IMR-90 (cell line): Measurements from ENCODE around the gene PRIMA1. TPM values are rescaled to one million over a fixed set of nuclear protein-coding genes. Genes with fewer than 3 reads are reported as not detected.

Source experiments
- ATAC-seq: fragments of 200-7000 bp; cut with Tn5 transposase; 2 replicates; pipeline ENCODE4 v1.9.1; 2020; ENCODE audit warnings: low read depth, mild to moderate bottlenecking, moderate library complexity
- BruUV-seq: library from RNA; stranded (reverse); fragments of 400-500 nt; replicated peaks from 2 replicates; lab custom pipeline; 2021; lab: Mats Ljungman, UMichigan
- CTCF ChIA-PET: fragments of 300-600 bp; formaldehyde crosslinking; extraction: SDS; loops from one replicate; lab custom pipeline; 2021; ENCODE audit warnings: antibody characterized with exemption; lab: Yijun Ruan, JAX
- POLR2A ChIA-PET: fragments of 300-600 bp; sonication (Branson Sonifier 250); formaldehyde crosslinking; loops from one replicate; lab custom pipeline; 2022; ENCODE audit warnings: antibody characterized with exemption; ENCODE audit not compliant: unreplicated experiment; lab: Charles Lee
- DNase-seq: peaks from one replicate; pipeline ENCODE4 v3.0.0; 2013
- H2AFZ ChIP-seq: replicated peaks from 2 replicates; pipeline ENCODE3; 2013; ENCODE audit warnings: low read length, mild to moderate bottlenecking; ENCODE audit not compliant: poor library complexity
- H2AK5ac ChIP-seq: 2 replicates; pipeline ENCODE4 v1.6.1; 2013; ENCODE audit warnings: low read depth, low read length, inconsistent platforms
- H2AK9ac ChIP-seq: replicated peaks from 2 replicates; pipeline ENCODE3; 2013; ENCODE audit warnings: mild to moderate bottlenecking, low read depth, low read length, moderate library complexity; ENCODE audit not compliant: poor library complexity
- H2BK120ac ChIP-seq: 2 replicates; pipeline ENCODE4 v1.6.1; 2013; ENCODE audit warnings: low read depth, low read length, inconsistent platforms
- H2BK15ac ChIP-seq: 3 replicates; pipeline ENCODE4 v1.6.1; 2013; ENCODE audit warnings: low read depth, low read length, inconsistent platforms
- H2BK20ac ChIP-seq: 2 replicates; pipeline ENCODE4 v1.6.1; 2013; ENCODE audit warnings: low read depth, mild to moderate bottlenecking, inconsistent platforms, low read length, moderate library complexity
- H2BK5ac ChIP-seq: 2 replicates; pipeline ENCODE4 v1.6.1; 2013; ENCODE audit warnings: mild to moderate bottlenecking, low read depth, low read length, inconsistent platforms; ENCODE audit not compliant: poor library complexity, severe bottlenecking
- H3K14ac ChIP-seq: replicated peaks from 2 replicates; pipeline ENCODE4 v1.6.1; 2013; ENCODE audit warnings: low read depth, low read length, inconsistent platforms
- H3K18ac ChIP-seq: 2 replicates; pipeline ENCODE4 v1.6.1; 2013; ENCODE audit warnings: low read depth, low read length, control low read depth
- H3K23ac ChIP-seq: 2 replicates; pipeline ENCODE4 v1.6.1; 2013; ENCODE audit warnings: low read depth, low read length, inconsistent platforms
- H3K27ac ChIP-seq: 2 replicates; pipeline ENCODE4 v1.5.1; 2013; ENCODE audit warnings: mild to moderate bottlenecking, control low read depth, low read length; ENCODE audit not compliant: insufficient read depth
- H3K27me3 ChIP-seq: 2 replicates; pipeline ENCODE4 v1.6.1; 2013; ENCODE audit warnings: low read length; ENCODE audit not compliant: control insufficient read depth, insufficient read depth
- H3K36me3 ChIP-seq: 2 replicates; pipeline ENCODE4 v1.6.1; 2013; ENCODE audit warnings: low read length, mixed read lengths; ENCODE audit not compliant: control insufficient read depth, insufficient read depth
- H3K4ac ChIP-seq: 2 replicates; pipeline ENCODE4 v1.6.1; 2013; ENCODE audit warnings: low read depth, low read length, inconsistent platforms
- H3K4me1 ChIP-seq: 2 replicates; pipeline ENCODE4 v1.6.1; 2013; ENCODE audit warnings: low read length, mixed read lengths; ENCODE audit not compliant: control insufficient read depth, insufficient read depth
- H3K4me2 ChIP-seq: 2 replicates; pipeline ENCODE4 v1.6.1; 2013; ENCODE audit warnings: low read depth, mild to moderate bottlenecking, control low read depth, low read length, moderate library complexity
- H3K4me3 ChIP-seq: 2 replicates; pipeline ENCODE4 v1.5.1; 2013; ENCODE audit warnings: low read depth, mild to moderate bottlenecking, control low read depth, low read length, moderate library complexity; ENCODE audit not compliant: insufficient read depth
- H3K56ac ChIP-seq: 2 replicates; pipeline ENCODE4 v1.6.1; 2013; ENCODE audit warnings: low read length, inconsistent platforms; ENCODE audit not compliant: insufficient read depth; ENCODE audit errors: extremely low read depth
- H3K79me1 ChIP-seq, 2 experiments: 2 replicates each; pipeline ENCODE4 v1.6.1; 2013; ENCODE audit warnings: low read length in 2 of 2, inconsistent platforms in 1 of 2, low read depth in 1 of 2
- H3K9ac ChIP-seq: 2 replicates; pipeline ENCODE4 v1.6.1; 2013; ENCODE audit warnings: low read depth, low read length, control low read depth
- H3K9me1 ChIP-seq: 2 replicates; pipeline ENCODE4 v1.6.1; 2013; ENCODE audit warnings: low read length, inconsistent platforms; ENCODE audit not compliant: insufficient read depth
- H3K9me3 ChIP-seq: 2 replicates; pipeline ENCODE4 v1.6.1; 2013; ENCODE audit warnings: low read length; ENCODE audit not compliant: control insufficient read depth, insufficient read depth
- H4K20me1 ChIP-seq: 2 replicates; pipeline ENCODE4 v1.6.1; 2013; ENCODE audit warnings: low read length, inconsistent platforms; ENCODE audit not compliant: insufficient read depth
- H4K5ac ChIP-seq: 2 replicates; pipeline ENCODE4 v1.6.1; 2013; ENCODE audit warnings: mild to moderate bottlenecking, low read depth, low read length, control low read depth
- H4K8ac ChIP-seq, 2 experiments: 2 replicates each; pipeline ENCODE4 v1.6.1; 2013; ENCODE audit warnings: low read depth in 2 of 2, low read length in 2 of 2, control low read depth in 1 of 2, inconsistent platforms in 1 of 2
- H4K91ac ChIP-seq: 2 replicates; pipeline ENCODE4 v1.6.1; 2013; ENCODE audit warnings: low read depth, low read length, inconsistent platforms; ENCODE audit not compliant: insufficient read depth
- CEBPB ChIP-seq: IDR thresholded peaks from 2 replicates; pipeline ENCODE4 v1.6.1; 2012; ENCODE audit warnings: low read depth, low read length, improper control_type of control experiment
- MAFK ChIP-seq: IDR thresholded peaks from 2 replicates; pipeline ENCODE4 v1.6.1; 2012; ENCODE audit warnings: low read depth, low read length, improper control_type of control experiment
- NFE2L2 ChIP-seq: fragments of 150-350 bp; IDR thresholded peaks from 2 replicates; pipeline ENCODE4 v1.6.1; 2016; ENCODE audit warnings: low read depth, mild to moderate bottlenecking, low read length
- RAD21 ChIP-seq: IDR thresholded peaks from 2 replicates; pipeline ENCODE4 v1.6.1; 2012; ENCODE audit warnings: low read length, improper control_type of control experiment
- RFX5 ChIP-seq: IDR thresholded peaks from 2 replicates; pipeline ENCODE4 v1.8.0; 2012; ENCODE audit warnings: low read depth, mild to moderate bottlenecking, low read length, moderate library complexity
- WGBS, 2 experiments: methylation state at CpG; one replicate each; pipeline versions ENCODE4 v1.1.5 to v1.1.7; 2013; ENCODE audit warnings: missing lambda C conversion rate in 2 of 2; ENCODE audit not compliant: insufficient read length in 1 of 2; ENCODE audit errors: extremely low coverage in 2 of 2; 5-methylcytosine and 5-hydroxymethylcytosine counted together
- dilution Hi-C: fragments of 300-500 bp; cut with HindIII; formaldehyde crosslinking; loops from one replicate; pipeline ENCODE4 v1.14.3; 2018; ENCODE audit warnings: low sequenced_read_pairs; ENCODE audit not compliant: unreplicated experiment
- in situ Hi-C: fragments of 300-500 bp; cut with MboI; formaldehyde crosslinking; loops from 3 replicates; pipeline ENCODE4 v1.14.3; 2019; ENCODE audit warnings: low sequenced_read_pairs, inconsistent platforms, mixed read lengths
- intact Hi-C: fragments of 100-400 bp; cut with micrococcal nuclease; formaldehyde crosslinking; loops from 2 replicates; pipeline ENCODE4 v1.10.0; 2022
- polyA plus RNA-seq, 3 experiments: library from polyadenylated mRNA; depleted of rRNA; stranded (reverse); fragments of >200 nt; gene quantifications; 2 replicates each; pipeline ENCODE4 v1.2.3, GENCODE V29; 2012; ENCODE audit warnings: low replicate concordance in 1 of 3
- total RNA-seq: library from RNA; depleted of rRNA; stranded (reverse); fragments of >200 nt; gene quantifications from 2 replicates; pipeline ENCODE4 v1.2.3, GENCODE V29; 2012

The PRIMA1 gene
- total and polyA plus RNA-seq, 2 of the 4 experiments (the other 2 are of a cell fraction) = not detected

DNA sequence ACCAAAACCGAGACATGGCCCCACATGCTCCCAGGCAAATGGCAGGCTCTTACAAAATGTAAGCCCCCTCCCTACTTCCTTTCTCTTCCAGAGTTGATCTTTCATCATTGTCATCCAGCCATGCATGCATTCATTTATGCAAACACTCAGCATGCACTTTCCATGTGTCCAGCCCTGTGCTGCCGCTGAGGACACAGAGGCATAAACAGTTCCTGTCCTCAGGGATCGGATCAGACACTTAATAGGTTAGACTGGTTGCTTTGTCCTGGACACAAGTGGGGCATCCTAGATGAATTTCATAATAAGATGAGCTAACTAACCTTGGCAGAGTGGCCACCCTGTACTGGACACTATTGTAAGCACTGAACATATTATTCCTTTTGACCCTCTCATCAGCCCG, 23.1 kb downstream of the PRIMA1 start:
- Histone ChIP-seq H3K23ac (no peak overlapping the region), H2BK20ac (no peak overlapping the region), H4K5ac (no peak overlapping the region), H3K4me2 (no peak overlapping the region), H2BK15ac (no peak overlapping the region), H3K27ac (no peak overlapping the region), H3K4me3 (no peak overlapping the region), H3K9ac (no peak overlapping the region), H2AK9ac (no peak overlapping the region), H3K9me1 (no peaks in the 10 kb centered on the region), H4K8ac (no peak overlapping the region), H3K4me1 (no peaks in the 10 kb centered on the region), H3K14ac (no peak overlapping the region), H3K9me3 (peaks cover 8% of the 10 kb centered on the region), H2BK5ac (no peak overlapping the region), H3K27me3 (no peaks in the 10 kb centered on the region), H2AK5ac (no peak overlapping the region), H3K4ac (no peak overlapping the region), H3K18ac (no peak overlapping the region), H3K79me1 (no peaks in the 10 kb centered on the region), H2BK120ac (no peak overlapping the region), H3K36me3 (no peaks in the 10 kb centered on the region), H4K20me1 (no peaks in the 10 kb centered on the region), H4K91ac (no peak overlapping the region), H2AFZ (no peak overlapping the region), H3K56ac (no peak overlapping the region)
- intact Hi-C loops = no loop called here
- in situ Hi-C loops = no loop called here
- dilution Hi-C loops = no loop called here
- ATAC-seq = no peak
- ChIA-PET POLR2A (no interaction called here), CTCF (no interaction called here)
- no peak for DNase-seq
- TF ChIP-seq RAD21 (no peak), MAFK (no peak), NFE2L2 (no peak), CEBPB (no peak), RFX5 (no peak)
- 33% methylated on average over 1 of the region's 4 CpGs; no CpG with 5 or more reads in 1 of the 2 experiments for WGBS, 2 experiments
- no TSS peak for BruUV-seq
